Activated CD4-positive, CD25-positive, alpha-beta regulatory T cell treated with anti-CD3 and anti-CD28 coated beads, Interleukin-2, amount 50 U/mL, for 72 hours (primary cell): ENCODE data around the gene ZMYM2.

Experiments
- DNase-seq: peaks from one replicate; pipeline ENCODE4 v3.0.0; 2021

Gene ZMYM2

GRCh38 chr13:20137875-20138274 is 179.3 kb downstream of the ZMYM2 start:
- DNase-seq = no peak

GRCh38 chr13:20140487-20140886 is 182.0 kb downstream of the ZMYM2 start:
- no peak for DNase-seq
